GM12878 (cell line): ENCODE results near the gene IGFLR1. TPM values are rescaled to one million over a fixed set of nuclear protein-coding genes. Genes with fewer than 3 reads are reported as not detected.

Experiments
- ATAC-seq: fragments of 200-7000 bp; cut with Tn5 transposase; 3 replicates; pipeline ENCODE4 v1.9.1; 2020; ENCODE audit warnings: mild to moderate bottlenecking, moderate library complexity
- BruUV-seq: library from RNA; stranded (reverse); fragments of 400-500 nt; replicated peaks from 2 replicates; lab custom pipeline; 2021; lab: Mats Ljungman, UMichigan
- CTCF ChIA-PET: fragments of 300-600 bp; sonication (Branson Sonifier 250); formaldehyde crosslinking; extraction: SDS; loops from one replicate; lab custom pipeline; 2021; ENCODE audit warnings: inconsistent platforms; lab: Yijun Ruan, JAX
- POLR2A ChIA-PET: fragments of 350-600 bp; formaldehyde crosslinking; extraction: SDS; loops from one replicate; lab custom pipeline; 2021; ENCODE audit warnings: inconsistent platforms; lab: Charles Lee
- RAD21 ChIA-PET: fragments of 300-600 bp; sonication (Branson Sonifier 250); formaldehyde crosslinking; loops from one replicate; lab custom pipeline; 2023; ENCODE audit warnings: antibody characterized with exemption; ENCODE audit not compliant: unreplicated experiment; lab: Charles Lee
- SMC1A ChIA-PET: fragments of 300-600 bp; sonication (Branson Sonifier 250); formaldehyde crosslinking; loops from one replicate; lab custom pipeline; 2023; ENCODE audit not compliant: unreplicated experiment, uncharacterized antibody; lab: Charles Lee
- DNase-seq: peaks from one replicate; pipeline ENCODE4 v3.0.0-alpha.2; 2011; ENCODE audit warnings: low read depth, low spot score
- FAIRE-seq: peaks from 3 replicates; lab custom pipeline; 2011; peaks lifted over from hg19 to GRCh38; lab: Jason Lieb, UNC
- H2AFZ ChIP-seq: 2 replicates; pipeline ENCODE4 v1.6.0; 2011; ENCODE audit warnings: low read depth, low read length, control low read depth; ENCODE audit not compliant: control insufficient read depth
- H3K27ac ChIP-seq: 2 replicates; pipeline ENCODE4 v1.5.1; 2011; ENCODE audit warnings: control low read depth; ENCODE audit not compliant: control insufficient read depth, insufficient read depth
- H3K27me3 ChIP-seq, 2 experiments: replicated peaks in 1 of 2; 2 replicates each; pipeline versions ENCODE4 v1.6.0 to v1.6.1; 2011; ENCODE audit warnings: low read length in 1 of 2; ENCODE audit not compliant: control insufficient read depth in 2 of 2, insufficient read depth in 2 of 2
- H3K36me3 ChIP-seq, 2 experiments: 2 replicates each; pipeline ENCODE4 v1.5.1; 2011; ENCODE audit warnings: low read length in 1 of 2; ENCODE audit not compliant: control insufficient read depth in 2 of 2, insufficient read depth in 2 of 2
- H3K4me1 ChIP-seq: 2 replicates; pipeline ENCODE4 v1.6.1; 2011; ENCODE audit warnings: mild to moderate bottlenecking, low read length, moderate library complexity, mixed read lengths; ENCODE audit not compliant: control insufficient read depth, insufficient read depth
- H3K4me2 ChIP-seq: 2 replicates; pipeline ENCODE4 v1.6.0; 2011; ENCODE audit warnings: control low read depth; ENCODE audit not compliant: control insufficient read depth, insufficient read depth
- H3K4me3 ChIP-seq: fragments of 200-600 bp; sonication (generic); 2 replicates; pipeline ENCODE4 v1.5.1; 2016
- H3K79me2 ChIP-seq: 2 replicates; pipeline ENCODE4 v1.6.0; 2011; ENCODE audit warnings: low read length; ENCODE audit not compliant: control insufficient read depth, insufficient read depth
- H3K9ac ChIP-seq: 2 replicates; pipeline ENCODE4 v1.8.0; 2011; ENCODE audit warnings: low read length, control low read depth, mixed read lengths; ENCODE audit not compliant: control insufficient read depth, insufficient read depth
- H3K9me3 ChIP-seq: replicated peaks from 3 replicates; pipeline ENCODE4 v1.5.1; 2011; ENCODE audit warnings: mild to moderate bottlenecking, low read length; ENCODE audit not compliant: control insufficient read depth, insufficient read depth
- H4K20me1 ChIP-seq: 2 replicates; pipeline ENCODE4 v1.6.0; 2011; ENCODE audit not compliant: control insufficient read depth, insufficient read depth
- POLR2A ChIP-seq: IDR thresholded peaks from 2 replicates; pipeline ENCODE4 v1.6.1; 2011; ENCODE audit warnings: low read depth, mild to moderate bottlenecking, low read length
- whole genome bisulfite sequencing: methylation state at CpG from one replicate; pipeline ENCODE4 v1.1.6; 2016; ENCODE audit warnings: low lambda C conversion rate; ENCODE audit not compliant: insufficient replicate concordance, insufficient coverage; ENCODE audit errors: missing lambda C conversion rate; 5-methylcytosine and 5-hydroxymethylcytosine counted together
- in situ Hi-C: fragments of 300-500 bp; cut with MboI; formaldehyde crosslinking; loops from 9 replicates; pipeline ENCODE4 v1.14.3; 2018; ENCODE audit warnings: mixed read lengths
- intact Hi-C: fragments of 100-400 bp; cut with micrococcal nuclease; formaldehyde crosslinking; loops from one replicate; pipeline ENCODE4 v1.14.2; 2022; ENCODE audit not compliant: unreplicated experiment
- polyA plus RNA-seq, 11 experiments: library from polyadenylated mRNA; depleted of rRNA in 4 of 11; unstranded in 6 of 11; stranded (reverse) in 5 of 11; fragments of >200 nt; fragmentation: Nextera tagmentation in 4 of 11; fragmentation: Illumina TruSeq in 1 of 11; extraction: Ambion mirVana in 4 of 11; extraction: Trizol in 1 of 11; gene quantifications; 1 replicate in 1 of 11; 2 replicates in 10 of 11; pipeline versions ENCODE4 v1.2.1 to v1.2.3, GENCODE V29; 2011 to 2016; ENCODE audit warnings: inconsistent platforms in 2 of 11, missing spikeins in 2 of 11, low read depth in 1 of 11
- total RNA-seq, 4 experiments: library from RNA; depleted of rRNA in 3 of 4; stranded (reverse); fragments of >200 nt in 3 of 4; fragmentation: Illumina TruSeq in 1 of 4; extraction: Trizol in 1 of 4; gene quantifications; 2 replicates each; pipeline versions ENCODE4 v1.2.1 to v1.2.3, GENCODE V29; 2013 to 2021
- TF ChIP-seq, protein P1 (sequence below): fragments of 450-650 bp; conservative IDR thresholded peaks from 2 replicates; pipeline ENCODE4 v1.6.1; 2017; ENCODE audit warnings: mild to moderate bottlenecking, moderate library complexity

The IGFLR1 gene
- total and polyA plus RNA-seq, 10 of the 15 experiments (the other 5 are each of a cell fraction or from before 2014, with no cell fraction given) = 2.5 to 39.9 (median 24.8) TPM

DNA sequence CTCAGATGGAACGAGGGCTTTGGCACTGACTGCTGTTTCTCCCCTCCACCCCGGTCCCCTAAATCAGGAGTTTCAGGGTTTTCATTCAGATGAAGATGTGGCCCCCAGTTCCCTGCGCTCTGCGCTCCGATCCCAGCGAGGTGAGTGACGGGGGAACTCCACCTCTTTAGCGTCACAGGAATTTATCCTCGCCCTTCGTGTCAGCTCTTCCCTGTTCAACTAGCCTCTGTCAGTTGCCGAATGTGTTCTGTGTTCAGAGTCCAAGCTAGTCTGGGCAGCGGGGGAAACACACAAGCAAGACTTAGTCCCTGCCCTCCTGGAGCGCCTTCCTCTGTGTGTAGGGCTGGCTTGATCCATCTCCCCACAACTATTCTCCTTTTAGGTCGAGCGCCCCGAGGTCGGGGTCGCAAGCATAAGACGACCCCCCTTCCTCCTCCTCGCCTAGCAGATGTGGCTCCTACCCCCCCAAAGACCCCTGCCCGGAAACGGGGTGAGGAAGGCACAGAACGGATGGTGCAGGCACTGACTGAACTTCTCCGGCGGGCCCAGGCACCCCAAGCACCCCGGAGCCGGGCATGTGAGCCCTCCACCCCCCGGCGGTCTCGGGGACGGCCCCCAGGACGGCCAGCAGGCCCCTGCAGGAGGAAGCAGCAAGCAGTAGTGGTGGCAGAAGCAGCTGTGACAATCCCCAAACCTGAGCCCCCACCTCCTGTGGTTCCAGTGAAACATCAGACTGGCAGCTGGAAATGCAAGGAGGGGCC, 22.7 kb downstream of the IGFLR1 start:
- WGBS = 84% methylated on average over 30 of the region's 32 CpGs
- Histone ChIP-seq H3K27me3 (no peaks in the 10 kb centered on the region), H3K4me1 (peaks cover 24% of the 10 kb centered on the region), H3K79me2 (peaks cover 44% of the 10 kb centered on the region)
- CTCF ChIA-PET = interaction anchor here (0.6 to 1.5 kb wide), 6 partner anchors 17 to 26 kb away, joined by 3 to 8 read pairs (median 4); no protein-coding TSS in a partner anchor
- TF ChIP-seq POLR2A = peak; percentile 45
- TF ChIP-seq, protein P1, sequence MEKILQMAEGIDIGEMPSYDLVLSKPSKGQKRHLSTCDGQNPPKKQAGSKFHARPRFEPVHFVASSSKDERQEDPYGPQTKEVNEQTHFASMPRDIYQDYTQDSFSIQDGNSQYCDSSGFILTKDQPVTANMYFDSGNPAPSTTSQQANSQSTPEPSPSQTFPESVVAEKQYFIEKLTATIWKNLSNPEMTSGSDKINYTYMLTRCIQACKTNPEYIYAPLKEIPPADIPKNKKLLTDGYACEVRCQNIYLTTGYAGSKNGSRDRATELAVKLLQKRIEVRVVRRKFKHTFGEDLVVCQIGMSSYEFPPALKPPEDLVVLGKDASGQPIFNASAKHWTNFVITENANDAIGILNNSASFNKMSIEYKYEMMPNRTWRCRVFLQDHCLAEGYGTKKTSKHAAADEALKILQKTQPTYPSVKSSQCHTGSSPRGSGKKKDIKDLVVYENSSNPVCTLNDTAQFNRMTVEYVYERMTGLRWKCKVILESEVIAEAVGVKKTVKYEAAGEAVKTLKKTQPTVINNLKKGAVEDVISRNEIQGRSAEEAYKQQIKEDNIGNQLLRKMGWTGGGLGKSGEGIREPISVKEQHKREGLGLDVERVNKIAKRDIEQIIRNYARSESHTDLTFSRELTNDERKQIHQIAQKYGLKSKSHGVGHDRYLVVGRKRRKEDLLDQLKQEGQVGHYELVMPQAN = no peak
- TF ChIP-seq, all 136 proteins: peak for 1
- H2AFZ ChIP-seq = no peak overlapping the region
- peaks cover 12 to 17% of the 10 kb centered on the region in 2 experiments for H3K36me3 ChIP-seq
- peak overlapping the region; percentile 83 for H3K9ac ChIP-seq
- ChIA-PET POLR2A (interaction anchor here (1.0 to 1.8 kb wide), 9 partner anchors 17 to 29 kb away, joined by 4 to 12 read pairs (median 5); partner anchors contain the start of genes IGFLR1, LIN37, PSENEN and U2AF1L4), RAD21 (interaction anchor here (0.5 to 1.6 kb wide), 11 partner anchors 17 to 212 kb away, joined by 3 to 10 read pairs (median 5); partner anchors contain the start of genes COX6B1, IGFLR1, LIN37 and PSENEN), SMC1A (interaction anchor here (1.0 to 1.5 kb wide), 7 partner anchors 19 to 71 kb away, joined by 3 to 8 read pairs (median 4); partner anchors contain the start of genes COX6B1 and LIN37)
- no peak for ATAC-seq
- in situ Hi-C loops (no loop called here), intact Hi-C loops (no loop called here)
- H3K27ac ChIP-seq = peak overlapping the region; percentile 72
- no peak for FAIRE-seq
- peak overlapping the region; percentile 97 for H3K4me2 ChIP-seq
- BruUV-seq = TSS peak; percentile 18
- DNase-seq = no peak
- H4K20me1 ChIP-seq = no peaks in the 10 kb centered on the region
- no peaks in the 10 kb centered on the region for H3K9me3 ChIP-seq
- H3K4me3 ChIP-seq = peak overlapping the region; percentile 97
